ENCODE measurements around the gene GALNT14. TPM values are rescaled to one million over a fixed set of nuclear protein-coding genes. Genes with fewer than 3 reads are reported as not detected.

The GALNT14 gene
- total RNA-seq, 1 experiment from 2014 or later = 8.0 TPM

DNA sequence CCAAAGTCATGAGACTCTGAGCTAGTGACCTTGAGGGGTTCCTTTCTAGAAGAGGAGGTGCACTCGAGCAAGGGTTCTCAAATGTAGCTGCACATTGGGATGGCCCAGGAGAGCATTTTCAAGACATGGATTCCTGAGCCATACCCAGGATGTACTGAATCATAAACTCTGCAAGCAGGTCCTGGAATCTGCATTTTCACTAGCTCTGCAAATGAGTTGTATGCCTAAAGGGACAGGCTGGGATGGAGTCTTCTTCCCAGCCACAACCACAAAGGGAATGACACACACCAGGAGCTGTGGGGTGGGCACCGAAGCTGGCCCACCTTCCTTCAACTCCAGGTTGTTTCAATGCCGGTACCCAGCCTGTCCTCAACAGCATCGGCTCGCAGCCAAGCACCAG, 90.6 kb downstream of the GALNT14 start:
- DNase-seq = no peak
- Histone ChIP-seq H3K36me3 (replicated peaks; ENCODE audit: control insufficient read depth, insufficient read depth, low read length) (no peaks in the 10 kb centered on the region), H3K27me3 (ENCODE audit: control insufficient read depth, insufficient read depth, low read length) (no peaks in the 10 kb centered on the region), H3K4me3 (ENCODE audit: insufficient read depth, low read depth, low read length) (no peak overlapping the region)

DNA sequence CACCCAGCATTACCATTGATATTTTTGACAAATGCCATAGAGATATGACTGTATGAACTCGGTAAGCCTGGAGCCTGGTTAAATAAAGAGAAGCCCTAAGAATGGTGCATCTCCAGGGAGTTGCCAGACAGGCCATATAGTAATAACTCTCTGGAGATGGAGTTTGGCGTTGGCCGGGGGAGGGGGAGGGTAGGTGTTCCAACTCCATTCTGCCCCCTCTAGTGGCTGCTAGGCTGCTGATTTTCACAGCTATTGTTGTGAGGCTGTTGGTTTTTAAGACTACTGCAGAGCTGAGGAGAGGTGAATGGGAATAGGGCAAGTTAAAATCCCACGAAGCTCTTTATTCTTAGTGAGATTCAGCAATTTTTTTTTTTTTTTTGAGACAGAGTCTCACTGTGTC, 99.9 kb downstream of the GALNT14 start:
- no peaks in the 10 kb centered on the region for H3K27me3 ChIP-seq (ENCODE audit: control insufficient read depth, insufficient read depth, low read length)
- DNase-seq = peak; percentile 60
- no peaks in the 10 kb centered on the region for H3K36me3 ChIP-seq (replicated peaks; ENCODE audit: control insufficient read depth, insufficient read depth, low read length)
- no peak overlapping the region for H3K4me3 ChIP-seq (ENCODE audit: insufficient read depth, low read depth, low read length)

DNA sequence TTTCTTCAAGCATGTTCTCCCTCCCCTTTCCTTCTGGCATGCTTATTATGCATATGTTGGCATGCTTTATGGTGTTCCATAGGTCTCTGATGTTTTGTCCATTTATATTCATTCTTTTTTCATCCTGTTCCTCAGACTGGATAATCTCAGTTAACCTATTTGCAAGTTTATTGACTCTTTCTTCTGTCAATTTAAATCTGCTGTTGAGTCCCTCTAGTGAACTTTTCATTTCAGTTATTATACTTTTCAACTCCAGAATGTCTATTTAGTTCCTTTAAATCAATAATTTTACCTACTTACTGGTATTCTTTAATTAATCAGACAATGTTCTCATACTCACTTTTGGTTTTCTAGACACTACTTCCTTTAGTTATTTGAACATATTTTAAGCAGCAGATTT, 101.2 kb downstream of the GALNT14 start:
- no peaks in the 10 kb centered on the region for H3K36me3 ChIP-seq (replicated peaks; ENCODE audit: control insufficient read depth, insufficient read depth, low read length)
- no peaks in the 10 kb centered on the region for H3K27me3 ChIP-seq (ENCODE audit: control insufficient read depth, insufficient read depth, low read length)
- no peak for DNase-seq
- no peak overlapping the region for H3K4me3 ChIP-seq (ENCODE audit: insufficient read depth, low read depth, low read length)

DNA sequence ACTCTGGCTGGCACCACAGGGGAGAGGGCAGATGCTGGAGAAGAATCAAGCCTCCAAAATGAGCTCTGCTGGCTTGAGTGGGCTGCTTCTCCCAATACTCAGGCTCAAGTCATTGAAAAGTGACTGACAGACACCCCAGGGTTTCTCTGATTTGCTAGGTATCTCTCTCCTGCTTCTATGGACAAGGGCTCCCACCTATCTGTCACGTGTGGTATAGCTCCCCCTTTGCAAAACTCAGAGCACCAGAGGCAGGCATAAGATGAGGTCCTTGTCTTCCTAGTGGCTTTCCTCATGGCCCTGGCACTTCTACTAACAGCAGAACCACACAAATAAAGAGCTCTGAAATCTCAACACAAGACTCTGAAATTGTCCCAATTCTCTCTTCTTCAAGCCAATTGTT, 105.2 kb downstream of the GALNT14 start:
- Histone ChIP-seq H3K36me3 (replicated peaks; ENCODE audit: control insufficient read depth, insufficient read depth, low read length) (no peaks in the 10 kb centered on the region), H3K4me3 (ENCODE audit: insufficient read depth, low read depth, low read length) (no peak overlapping the region), H3K27me3 (ENCODE audit: control insufficient read depth, insufficient read depth, low read length) (no peaks in the 10 kb centered on the region; the same call in 1 of the 2 replicates)
- peak; percentile 48 for DNase-seq

DNA sequence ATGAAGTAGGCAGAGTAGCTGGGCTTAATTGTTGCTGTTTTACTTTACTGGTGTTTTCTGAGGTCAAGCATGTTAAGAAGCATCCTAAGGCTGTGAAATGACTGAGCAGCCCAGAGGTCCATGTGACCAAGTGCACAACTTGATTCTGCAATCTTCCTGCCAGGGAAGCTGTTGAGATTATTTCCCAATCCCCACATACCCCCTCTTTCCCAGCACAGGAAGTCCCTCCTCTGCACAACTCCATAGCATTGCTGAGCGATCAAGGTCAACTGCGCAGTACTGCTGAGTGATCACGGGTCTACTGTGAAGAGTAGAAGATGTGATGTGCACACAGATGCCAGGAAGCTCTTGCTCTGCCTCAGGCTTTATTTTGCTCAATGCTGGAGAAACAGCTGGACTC, 105.8 kb downstream of the GALNT14 start:
- no peak for DNase-seq
- Histone ChIP-seq H3K36me3 (replicated peaks; ENCODE audit: control insufficient read depth, insufficient read depth, low read length) (no peaks in the 10 kb centered on the region), H3K27me3 (ENCODE audit: control insufficient read depth, insufficient read depth, low read length) (no peaks in the 10 kb centered on the region; the same call in 1 of the 2 replicates), H3K4me3 (ENCODE audit: insufficient read depth, low read depth, low read length) (no peak overlapping the region)

DNA sequence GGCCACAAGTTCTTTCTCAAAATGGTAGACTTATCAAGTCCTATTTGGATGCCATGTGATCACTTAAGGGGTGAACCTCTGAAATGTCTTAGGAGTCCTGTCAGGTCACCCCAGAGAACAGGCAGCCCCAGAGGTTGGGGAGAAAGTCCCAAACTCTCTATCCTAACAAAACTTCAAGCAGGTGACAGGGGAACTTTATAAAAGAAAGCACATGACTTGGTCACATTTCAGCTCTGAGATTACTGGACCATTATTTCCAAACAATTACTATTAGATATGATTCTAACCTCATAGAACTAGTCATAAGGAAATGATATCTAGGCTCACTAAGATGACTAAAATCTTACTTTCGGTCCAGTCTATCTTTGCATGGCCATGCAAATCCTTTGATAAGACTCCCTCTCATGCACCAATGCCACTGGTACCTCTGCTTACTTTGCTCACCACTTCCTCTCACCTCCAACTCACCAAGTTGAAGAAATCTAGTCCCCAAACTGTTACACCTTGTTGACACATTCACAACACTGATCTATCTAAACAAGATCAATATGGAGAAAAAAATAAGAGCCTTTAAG, 107.0 kb downstream of the GALNT14 start:
- Histone ChIP-seq H3K4me3 (ENCODE audit: insufficient read depth, low read depth, low read length) (no peak overlapping the region), H3K36me3 (replicated peaks; ENCODE audit: control insufficient read depth, insufficient read depth, low read length) (no peaks in the 10 kb centered on the region), H3K27me3 (ENCODE audit: control insufficient read depth, insufficient read depth, low read length) (no peaks in the 10 kb centered on the region; the same call in 1 of the 2 replicates)
- DNase-seq = no peak

DNA sequence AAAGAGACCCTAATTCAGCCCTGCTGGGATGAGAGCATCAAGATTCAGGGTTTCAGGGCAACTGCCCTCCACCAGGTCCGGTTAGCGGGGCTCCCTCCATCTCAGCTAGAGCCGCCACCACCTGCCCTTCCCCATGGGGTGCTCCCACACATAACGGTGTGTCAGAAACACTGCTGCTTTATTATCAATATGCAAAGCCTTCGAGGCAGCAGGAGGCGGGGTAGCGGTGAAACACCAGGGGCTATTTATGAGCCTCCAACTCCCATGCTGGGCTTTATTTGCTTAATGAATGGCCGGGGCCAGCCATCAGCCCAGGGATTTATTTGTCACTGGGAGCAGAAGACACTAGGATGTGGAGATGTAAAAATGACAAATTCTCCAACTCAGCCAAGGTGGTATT, 109.8 kb downstream of the GALNT14 start:
- H3K4me3 ChIP-seq (ENCODE audit: insufficient read depth, low read depth, low read length) = no peak overlapping the region
- DNase-seq = no peak
- no peaks in the 10 kb centered on the region for H3K36me3 ChIP-seq (replicated peaks; ENCODE audit: control insufficient read depth, insufficient read depth, low read length)
- no peaks in the 10 kb centered on the region; the same call in 1 of the 2 replicates for H3K27me3 ChIP-seq (ENCODE audit: control insufficient read depth, insufficient read depth, low read length)

DNA sequence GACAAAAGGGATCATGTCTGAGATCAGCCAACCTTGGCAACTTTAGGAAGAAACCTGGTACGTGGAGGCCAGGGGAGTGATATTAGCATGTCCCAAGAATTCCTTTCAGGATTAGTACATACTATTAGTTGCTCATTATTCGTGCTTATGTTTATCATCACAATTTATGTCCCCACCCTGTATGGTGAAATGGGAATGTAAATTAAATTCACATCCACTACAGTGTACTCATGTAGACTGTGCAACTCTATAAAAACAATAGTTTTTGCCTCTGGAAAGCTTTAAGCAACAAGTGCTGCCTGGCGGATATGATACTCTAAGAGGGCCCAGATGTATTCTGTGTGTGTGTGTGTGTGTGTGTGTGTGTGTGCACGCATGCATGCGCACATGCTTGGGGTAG, 110.7 kb downstream of the GALNT14 start:
- Histone ChIP-seq H3K36me3 (replicated peaks; ENCODE audit: control insufficient read depth, insufficient read depth, low read length) (no peaks in the 10 kb centered on the region), H3K27me3 (ENCODE audit: control insufficient read depth, insufficient read depth, low read length) (no peaks in the 10 kb centered on the region; the same call in 1 of the 2 replicates)
- no peak for DNase-seq

DNA sequence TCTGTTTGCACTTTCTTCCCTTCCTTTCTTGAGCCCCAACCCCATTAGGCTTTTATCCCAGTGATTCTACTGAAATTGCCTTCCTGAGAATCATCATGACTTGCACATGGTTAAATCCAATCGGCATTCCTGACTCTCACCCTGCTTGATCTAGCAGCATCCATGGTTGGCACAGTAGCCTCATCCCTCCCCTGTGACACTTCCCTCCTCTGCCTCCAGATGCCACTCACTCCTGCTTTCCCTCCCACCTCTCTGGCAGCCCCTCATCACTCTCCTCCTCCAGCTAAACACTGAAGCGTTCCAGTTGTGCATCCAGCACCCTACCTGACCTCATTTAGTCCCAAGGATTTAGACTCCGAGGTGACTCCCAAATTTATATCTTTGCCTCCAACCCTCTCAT, 114.7 kb downstream of the GALNT14 start:
- H3K27me3 ChIP-seq (ENCODE audit: control insufficient read depth, insufficient read depth, low read length) = no peaks in the 10 kb centered on the region
- no peaks in the 10 kb centered on the region for H3K36me3 ChIP-seq (replicated peaks; ENCODE audit: control insufficient read depth, insufficient read depth, low read length)
- peak; percentile 41 for DNase-seq
- H3K4me3 ChIP-seq (ENCODE audit: insufficient read depth, low read depth, low read length) = no peak overlapping the region

More for the DNA sequence above, 110.7 kb downstream of the GALNT14 start:
- H3K4me3 ChIP-seq (ENCODE audit: insufficient read depth, low read depth, low read length) = no peak overlapping the region

DNA sequence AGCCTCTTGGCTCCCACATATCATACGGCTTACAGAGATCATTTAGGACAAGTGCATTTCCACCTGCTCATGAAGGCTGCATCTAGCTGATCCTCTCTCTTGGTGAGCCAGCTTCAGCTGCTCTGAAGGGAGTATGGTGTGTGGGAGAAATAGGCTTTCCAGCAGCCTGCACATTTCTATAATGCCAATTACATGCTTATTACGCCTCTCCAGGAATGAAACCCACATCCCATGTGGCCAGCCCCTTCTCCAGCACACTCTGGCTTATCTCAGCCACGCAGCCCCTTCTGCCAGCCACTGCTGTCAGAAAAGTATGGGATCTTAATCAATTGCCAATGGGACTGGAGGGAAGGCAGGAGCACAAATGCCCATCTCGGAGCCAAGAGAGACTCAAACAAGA, 117.5 kb downstream of the GALNT14 start:
- H3K27me3 ChIP-seq (ENCODE audit: control insufficient read depth, insufficient read depth, low read length) = no peaks in the 10 kb centered on the region
- no peak overlapping the region for H3K4me3 ChIP-seq (ENCODE audit: insufficient read depth, low read depth, low read length)
- no peak for DNase-seq
- H3K36me3 ChIP-seq (replicated peaks; ENCODE audit: control insufficient read depth, insufficient read depth, low read length) = no peaks in the 10 kb centered on the region

DNA sequence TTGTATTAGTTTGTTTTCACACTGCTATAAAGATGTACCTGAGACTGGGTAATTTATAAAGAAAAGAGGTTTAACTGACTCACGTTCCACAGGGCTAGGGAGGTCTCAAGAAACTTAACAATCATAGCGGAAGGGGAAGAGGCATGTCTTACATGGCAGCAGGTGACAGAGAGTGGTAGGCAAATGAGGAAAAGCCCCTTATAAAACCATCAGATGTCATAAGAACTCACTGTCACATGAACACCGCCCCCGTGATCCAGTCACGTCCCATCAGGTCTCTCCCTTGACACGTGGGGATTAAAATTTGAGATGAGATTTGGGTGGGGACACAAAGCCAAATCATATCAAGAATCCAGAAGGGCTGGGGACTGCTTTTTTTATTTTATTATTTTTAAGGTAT, 120.0 kb downstream of the GALNT14 start:
- Histone ChIP-seq H3K4me3 (ENCODE audit: insufficient read depth, low read depth, low read length) (no peak overlapping the region), H3K36me3 (replicated peaks; ENCODE audit: control insufficient read depth, insufficient read depth, low read length) (no peaks in the 10 kb centered on the region), H3K27me3 (ENCODE audit: control insufficient read depth, insufficient read depth, low read length) (no peaks in the 10 kb centered on the region)
- no peak for DNase-seq

DNA sequence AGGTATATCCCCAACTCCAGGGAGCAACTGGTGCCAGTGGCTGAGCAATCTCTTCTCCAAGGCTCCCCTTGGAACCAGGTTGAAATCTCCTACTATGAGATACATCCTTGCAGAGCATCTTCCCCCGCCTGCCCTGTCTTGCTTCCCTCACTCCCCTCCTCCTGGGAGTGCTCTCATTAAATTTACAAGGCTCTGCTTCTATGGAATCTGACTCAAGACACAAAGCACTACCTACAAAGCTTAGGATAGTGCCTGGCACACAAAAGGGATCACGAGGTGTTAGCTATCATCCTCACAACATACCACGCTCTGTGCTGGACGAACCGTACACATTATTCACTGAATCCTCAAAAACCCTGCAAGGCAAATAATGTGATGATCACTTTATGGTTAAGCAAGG, 121.6 kb downstream of the GALNT14 start:
- H3K27me3 ChIP-seq (ENCODE audit: control insufficient read depth, insufficient read depth, low read length) = no peaks in the 10 kb centered on the region
- no peaks in the 10 kb centered on the region for H3K36me3 ChIP-seq (replicated peaks; ENCODE audit: control insufficient read depth, insufficient read depth, low read length)
- no peak overlapping the region for H3K4me3 ChIP-seq (ENCODE audit: insufficient read depth, low read depth, low read length)
- DNase-seq = no peak

DNA sequence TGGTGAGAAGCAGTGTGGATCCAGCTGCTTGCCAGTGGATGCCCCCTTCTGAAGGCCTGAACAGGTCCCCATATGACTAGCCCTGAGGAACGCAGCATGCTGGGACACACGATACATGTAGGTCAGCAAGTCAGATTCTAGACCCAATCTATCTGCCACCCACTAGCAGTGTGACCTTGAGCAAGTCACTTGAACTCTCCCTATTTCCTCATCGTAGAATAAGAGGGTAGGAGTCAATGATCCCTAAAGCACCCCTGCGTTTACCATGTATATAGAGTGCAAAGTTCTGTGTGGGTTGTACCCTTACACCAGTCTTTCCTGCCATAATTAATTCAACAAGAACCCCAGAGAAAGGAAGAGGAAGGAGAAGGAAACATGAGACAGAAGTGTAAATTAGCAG, 123.7 kb downstream of the GALNT14 start:
- DNase-seq = no peak
- H3K4me3 ChIP-seq (ENCODE audit: insufficient read depth, low read depth, low read length) = no peak overlapping the region
- H3K36me3 ChIP-seq (replicated peaks; ENCODE audit: control insufficient read depth, insufficient read depth, low read length) = no peaks in the 10 kb centered on the region
- H3K27me3 ChIP-seq (ENCODE audit: control insufficient read depth, insufficient read depth, low read length) = no peaks in the 10 kb centered on the region

DNA sequence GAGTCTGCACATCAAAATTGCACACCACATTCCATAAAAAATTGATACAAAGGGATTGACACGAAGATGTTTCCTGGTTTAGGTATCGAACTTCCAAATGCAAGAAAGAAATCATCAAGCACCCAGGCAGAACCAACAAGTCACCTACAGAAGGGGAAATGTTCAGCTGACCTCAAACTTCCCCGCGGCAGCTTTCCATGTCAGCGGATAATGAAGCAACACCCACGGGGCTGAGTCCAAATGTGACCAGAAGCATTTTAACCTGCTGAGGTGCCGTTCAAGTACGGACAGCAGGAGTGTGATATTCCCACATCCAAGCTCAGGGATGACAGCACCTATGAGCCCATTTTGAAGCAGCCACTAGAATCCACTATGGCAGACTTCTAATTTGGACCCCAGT, 124.9 kb downstream of the GALNT14 start:
- no peaks in the 10 kb centered on the region for H3K27me3 ChIP-seq (ENCODE audit: control insufficient read depth, insufficient read depth, low read length)
- H3K36me3 ChIP-seq (replicated peaks; ENCODE audit: control insufficient read depth, insufficient read depth, low read length) = no peaks in the 10 kb centered on the region
- H3K4me3 ChIP-seq (ENCODE audit: insufficient read depth, low read depth, low read length) = no peak overlapping the region
- DNase-seq = no peak

DNA sequence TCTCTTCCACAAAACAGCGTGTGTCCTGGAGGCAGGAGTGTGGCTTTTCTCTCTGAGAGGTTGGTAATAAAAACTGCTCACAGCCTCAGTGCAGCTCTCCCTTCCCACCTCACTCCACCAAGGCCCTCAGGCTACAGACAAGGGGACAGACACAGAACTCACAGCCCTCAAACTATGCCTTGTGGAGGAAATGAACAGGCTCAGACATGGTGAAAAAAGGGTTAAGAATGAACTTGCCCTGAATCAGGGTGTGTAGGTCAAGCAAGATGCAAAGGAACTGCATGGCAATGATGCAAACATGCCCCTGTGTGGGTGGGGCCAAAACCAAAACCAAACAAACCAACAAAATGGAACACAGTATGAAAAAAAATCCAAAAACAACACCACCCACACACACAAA, 125.8 kb downstream of the GALNT14 start:
- Histone ChIP-seq H3K36me3 (replicated peaks; ENCODE audit: control insufficient read depth, insufficient read depth, low read length) (no peaks in the 10 kb centered on the region), H3K4me3 (ENCODE audit: insufficient read depth, low read depth, low read length) (no peak overlapping the region), H3K27me3 (ENCODE audit: control insufficient read depth, insufficient read depth, low read length) (no peaks in the 10 kb centered on the region)
- no peak for DNase-seq

DNA sequence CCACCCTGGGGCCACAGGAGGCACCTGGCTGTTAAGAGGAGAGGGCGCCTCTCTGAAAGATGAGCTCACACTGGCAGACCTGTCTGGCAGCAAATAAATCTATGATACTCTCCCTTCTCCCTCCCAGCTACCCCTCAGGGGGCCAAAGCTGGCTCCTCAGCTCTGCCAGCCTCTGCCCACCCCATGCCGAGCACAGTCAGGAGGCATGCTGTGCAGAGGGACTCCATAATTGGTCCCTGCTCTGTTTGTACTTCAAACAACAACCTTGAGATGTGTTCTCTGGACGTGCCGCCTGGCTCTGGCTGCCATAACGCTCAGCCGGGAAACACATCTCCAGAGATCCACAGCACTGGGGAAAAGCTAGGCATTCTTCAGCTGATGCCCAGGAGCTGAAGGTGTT, 126.7 kb downstream of the GALNT14 start:
- no peak overlapping the region for H3K4me3 ChIP-seq (ENCODE audit: insufficient read depth, low read depth, low read length)
- H3K36me3 ChIP-seq (replicated peaks; ENCODE audit: control insufficient read depth, insufficient read depth, low read length) = no peaks in the 10 kb centered on the region
- DNase-seq = no peak
- H3K27me3 ChIP-seq (ENCODE audit: control insufficient read depth, insufficient read depth, low read length) = no peaks in the 10 kb centered on the region
